Left lobe of liver (tissue), 1 donor: ENCODE measurements around the gene B4GALT2. TPM values are rescaled to one million over a fixed set of nuclear protein-coding genes. Genes with fewer than 3 reads are reported as not detected.

ENCODE experiments used
- total RNA-seq: library from RNA; stranded (reverse); gene quantifications from one replicate; pipeline ENCODE4 v1.2.1, GENCODE V29; 2021
- donor health status: DM: no; HTN: yes; CAD: no.

Gene B4GALT2
- total RNA-seq, 1 donor from 2014 or later = 20.6 TPM

Other genes with a start within 250 kb of the B4GALT2 start
- 0.58 TPM for gene ARTN, start 45.4 kb upstream of the B4GALT2 start, total RNA-seq
- 17.0 TPM for gene IPO13, start 32.3 kb upstream of the B4GALT2 start, total RNA-seq
- 9.5 TPM for gene DPH2, start 9.2 kb upstream of the B4GALT2 start, total RNA-seq
- 70.5 TPM for gene ATP6V0B, start 4.2 kb upstream of the B4GALT2 start, total RNA-seq
- gene CCDC24, start 12.4 kb downstream of the B4GALT2 start, total RNA-seq = 4.7 TPM
- 0.65 TPM for gene SLC6A9, start 52.3 kb downstream of the B4GALT2 start, total RNA-seq
- gene KLF17, start 139.6 kb downstream of the B4GALT2 start, total RNA-seq = not detected
- gene KLF18, start 162.4 kb downstream of the B4GALT2 start, total RNA-seq = not detected
- 21.1 TPM for gene DMAP1, start 234.3 kb downstream of the B4GALT2 start, total RNA-seq